ENCODE results near the gene SLC44A1. TPM values are rescaled to one million over a fixed set of nuclear protein-coding genes. Genes with fewer than 3 reads are reported as not detected.
A peak's percentile ranks its signal among the peaks of the same experiment; 100 is the strongest.

SLC44A1 gene
- total RNA-seq, 6 donors from 2014 or later: 15.7 to 62.2 (median 44.6) TPM

DNA sequence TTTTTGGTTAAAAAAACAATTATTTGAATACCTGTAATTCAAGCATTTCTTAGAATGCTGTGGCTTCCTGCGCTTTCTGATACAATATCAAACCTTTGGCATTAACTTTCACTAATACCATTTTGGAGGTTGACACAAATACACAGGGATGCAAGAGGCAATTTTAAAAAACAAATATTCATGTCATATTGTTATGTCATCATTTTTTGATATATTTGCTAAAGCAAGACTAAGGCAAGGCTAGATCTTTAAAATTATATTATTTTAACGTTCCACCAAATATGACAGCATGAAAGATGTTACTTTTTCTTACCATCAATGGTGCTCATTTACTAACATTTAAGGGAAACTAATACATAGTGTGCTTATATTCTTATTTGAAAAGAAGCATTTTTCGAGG, 110.0 kb downstream of the SLC44A1 start:
- Histone ChIP-seq H3K27me3 (no peaks in the 10 kb centered on the region), H3K27ac (no peak overlapping the region), H3K9me3 (no peaks in the 10 kb centered on the region), H3K4me3 (no peak overlapping the region), H3K36me3 (peaks cover 0 to 8% (median 0%) of the 10 kb centered on the region in 4 donors), H3K4me1 (no peaks in the 10 kb centered on the region)
- no peak for TF ChIP-seq POLR2A (IDR thresholded peaks at IDR 0.05)
- TF ChIP-seq, protein P1, sequence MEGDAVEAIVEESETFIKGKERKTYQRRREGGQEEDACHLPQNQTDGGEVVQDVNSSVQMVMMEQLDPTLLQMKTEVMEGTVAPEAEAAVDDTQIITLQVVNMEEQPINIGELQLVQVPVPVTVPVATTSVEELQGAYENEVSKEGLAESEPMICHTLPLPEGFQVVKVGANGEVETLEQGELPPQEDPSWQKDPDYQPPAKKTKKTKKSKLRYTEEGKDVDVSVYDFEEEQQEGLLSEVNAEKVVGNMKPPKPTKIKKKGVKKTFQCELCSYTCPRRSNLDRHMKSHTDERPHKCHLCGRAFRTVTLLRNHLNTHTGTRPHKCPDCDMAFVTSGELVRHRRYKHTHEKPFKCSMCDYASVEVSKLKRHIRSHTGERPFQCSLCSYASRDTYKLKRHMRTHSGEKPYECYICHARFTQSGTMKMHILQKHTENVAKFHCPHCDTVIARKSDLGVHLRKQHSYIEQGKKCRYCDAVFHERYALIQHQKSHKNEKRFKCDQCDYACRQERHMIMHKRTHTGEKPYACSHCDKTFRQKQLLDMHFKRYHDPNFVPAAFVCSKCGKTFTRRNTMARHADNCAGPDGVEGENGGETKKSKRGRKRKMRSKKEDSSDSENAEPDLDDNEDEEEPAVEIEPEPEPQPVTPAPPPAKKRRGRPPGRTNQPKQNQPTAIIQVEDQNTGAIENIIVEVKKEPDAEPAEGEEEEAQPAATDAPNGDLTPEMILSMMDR (IDR thresholded peaks at IDR 0.05): no peak
- no peak for TF ChIP-seq EP300 (IDR thresholded peaks at IDR 0.05)
- TF ChIP-seq POLR2AphosphoS5 (IDR thresholded peaks at IDR 0.05): no peak
- DNase-seq (no peak), ATAC-seq (ENCODE audit: low FRiP score in 2 of 2) (no peak)
- 94 to 95% methylated on average over 3 of the region's 3 CpGs for WGBS, 2 donors

DNA sequence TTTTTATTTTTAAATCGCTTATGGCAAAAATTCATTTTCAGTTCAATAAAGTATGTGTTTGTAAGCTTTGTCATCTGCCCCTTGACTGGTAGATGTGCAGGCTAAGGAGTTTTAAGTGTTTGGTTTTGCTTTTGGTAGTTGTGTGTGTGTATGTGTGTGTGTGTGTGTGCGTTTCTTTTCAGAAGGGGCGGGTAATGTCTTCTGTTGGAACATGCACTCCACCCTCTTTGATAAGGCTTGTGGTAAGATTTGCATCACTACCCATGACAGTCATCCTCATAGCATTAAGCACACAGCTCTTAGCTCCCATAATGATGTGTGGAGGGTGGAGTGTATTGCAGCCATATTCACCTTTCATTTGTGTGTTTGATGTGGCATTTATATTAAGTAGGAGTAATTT, 111.3 kb downstream of the SLC44A1 start:
- Histone ChIP-seq H3K4me1 (no peaks in the 10 kb centered on the region), H3K36me3 (peaks cover 0 to 16% (median under 1%) of the 10 kb centered on the region in 4 donors), H3K9me3 (no peaks in the 10 kb centered on the region), H3K4me3 (no peak overlapping the region), H3K27ac (no peak overlapping the region), H3K27me3 (no peaks in the 10 kb centered on the region)
- DNase-seq (no peak), ATAC-seq (ENCODE audit: low FRiP score in 2 of 2) (peak; percentile 30 to 56)
- TF ChIP-seq POLR2A (IDR thresholded peaks at IDR 0.05): no peak
- TF ChIP-seq, protein P1 (IDR thresholded peaks at IDR 0.05): peak in 1 of 6 experiments; percentile 33
- WGBS, 2 donors: 68 to 76% methylated on average over 3 of the region's 3 CpGs

DNA sequence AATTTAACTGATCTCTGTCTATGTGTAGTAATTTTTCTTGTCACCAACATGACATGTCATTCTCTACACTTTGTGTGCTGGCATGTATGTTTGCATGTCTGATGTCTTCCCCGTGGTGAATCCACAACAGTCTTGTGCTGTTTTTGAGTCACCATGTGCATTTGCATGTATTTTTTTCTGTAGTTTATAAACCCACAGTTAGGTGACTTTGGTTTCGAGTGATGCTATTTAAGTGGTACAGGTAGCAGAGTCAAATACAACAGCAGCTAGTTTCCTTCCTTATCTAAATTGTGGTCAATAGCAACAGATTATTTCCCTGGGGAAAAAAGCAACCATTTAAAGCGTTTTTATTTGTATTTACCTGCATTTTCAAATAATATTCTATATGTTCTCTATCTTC, 113.5 kb downstream of the SLC44A1 start:
- DNase-seq (no peak), ATAC-seq (ENCODE audit: low FRiP score in 2 of 2) (no peak)
- peaks cover 0 to 38% (median 8%) of the 10 kb centered on the region in 4 donors for H3K36me3 ChIP-seq
- no peak overlapping the region for H3K27ac ChIP-seq
- no peak for TF ChIP-seq POLR2A (IDR thresholded peaks at IDR 0.05)
- TF ChIP-seq, protein P1 (IDR thresholded peaks at IDR 0.05): no peak
- no peak for TF ChIP-seq EP300 (IDR thresholded peaks at IDR 0.05)
- no peak for TF ChIP-seq POLR2AphosphoS5 (IDR thresholded peaks at IDR 0.05)
- WGBS, 2 donors: 92 to 94% methylated on average over 3 of the region's 3 CpGs
- H3K9me3 ChIP-seq: no peaks in the 10 kb centered on the region
- H3K27me3 ChIP-seq: no peaks in the 10 kb centered on the region
- H3K4me1 ChIP-seq: no peaks in the 10 kb centered on the region
- no peak overlapping the region for H3K4me3 ChIP-seq

DNA sequence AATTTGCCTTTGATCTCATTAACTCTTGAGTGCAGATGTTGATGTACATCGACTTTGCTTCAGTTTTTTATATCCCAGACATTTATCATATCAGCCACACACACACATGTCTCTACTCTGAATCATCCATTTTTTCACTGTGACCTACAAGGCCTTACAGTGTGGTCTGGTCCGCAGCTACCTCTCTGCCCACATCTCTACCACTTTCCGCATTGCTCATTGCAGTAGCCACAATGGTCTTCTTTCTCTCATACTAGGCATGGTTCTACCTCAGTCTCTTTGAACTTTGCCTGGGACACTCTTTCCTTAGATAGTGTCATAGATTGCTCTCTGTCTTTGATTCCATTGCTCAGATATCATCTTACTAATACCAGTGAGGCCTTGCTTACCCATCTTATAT, 115.4 kb downstream of the SLC44A1 start:
- Histone ChIP-seq H3K9me3 (no peaks in the 10 kb centered on the region), H3K4me1 (no peaks in the 10 kb centered on the region), H3K36me3 (peaks cover 0 to 54% (median 16%) of the 10 kb centered on the region in 4 donors), H3K27me3 (no peaks in the 10 kb centered on the region), H3K4me3 (no peak overlapping the region), H3K27ac (no peak overlapping the region)
- ATAC-seq (ENCODE audit: low FRiP score in 2 of 2): no peak
- WGBS, 2 donors: 82 to 86% methylated on average over 3 of the region's 3 CpGs
- DNase-seq: no peak
- TF ChIP-seq, protein P1 (IDR thresholded peaks at IDR 0.05): no peak
- no peak for TF ChIP-seq EP300 (IDR thresholded peaks at IDR 0.05)
- no peak for TF ChIP-seq POLR2A (IDR thresholded peaks at IDR 0.05)
- TF ChIP-seq POLR2AphosphoS5 (IDR thresholded peaks at IDR 0.05): no peak

DNA sequence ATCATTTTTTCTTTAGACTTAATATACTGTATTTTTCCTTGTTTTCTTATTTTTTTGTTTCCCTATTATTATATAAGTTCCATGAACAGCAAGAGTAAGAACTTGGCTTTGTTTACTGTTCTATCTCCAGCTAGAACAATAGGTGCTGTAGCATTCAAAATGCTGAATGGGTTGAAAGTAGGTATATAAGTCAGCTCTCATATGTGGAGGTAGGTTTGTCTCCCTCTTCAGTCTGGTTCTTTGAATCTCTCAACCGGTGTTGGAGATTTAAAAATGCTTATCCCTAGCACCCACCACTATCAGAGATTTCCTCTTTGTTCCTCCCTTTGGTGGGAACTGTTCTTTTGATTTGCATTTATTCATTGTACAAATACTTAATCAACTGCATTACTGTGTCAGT, 115.9 kb downstream of the SLC44A1 start:
- H3K4me1 ChIP-seq: no peaks in the 10 kb centered on the region
- no peak overlapping the region for H3K27ac ChIP-seq
- ATAC-seq (ENCODE audit: low FRiP score in 2 of 2) (no peak), DNase-seq (no peak)
- WGBS, 2 donors: 71 to 81% methylated on average over 1 of the region's 1 CpG
- no peaks in the 10 kb centered on the region for H3K9me3 ChIP-seq
- no peaks in the 10 kb centered on the region for H3K27me3 ChIP-seq
- peaks cover 0 to 57% (median 18%) of the 10 kb centered on the region in 4 donors for H3K36me3 ChIP-seq
- no peak overlapping the region for H3K4me3 ChIP-seq
- TF ChIP-seq POLR2AphosphoS5 (IDR thresholded peaks at IDR 0.05): no peak
- TF ChIP-seq EP300 (IDR thresholded peaks at IDR 0.05): no peak
- TF ChIP-seq POLR2A (IDR thresholded peaks at IDR 0.05): no peak
- TF ChIP-seq, protein P1 (IDR thresholded peaks at IDR 0.05): no peak

Data from upper lobe of left lung (tissue), 6 donors.